SK-N-SH (cell line): ENCODE results near the gene PRR19. TPM values are rescaled to one million over a fixed set of nuclear protein-coding genes. Genes with fewer than 3 reads are reported as not detected.

Experiments used
- CTCF ChIA-PET: fragments of 300-600, 350-600 bp; formaldehyde crosslinking; extraction: SDS; loops from one replicate; lab custom pipeline; 2021; lab: Yijun Ruan, JAX
- POLR2A ChIA-PET: fragments of 350-600 bp; sonication (Branson Sonifier 250); formaldehyde crosslinking; extraction: SDS; loops from one replicate; lab custom pipeline; 2020; ENCODE audit warnings: antibody characterized with exemption, inconsistent platforms; lab: Yijun Ruan, JAX
- DNase-seq: peaks from one replicate; pipeline ENCODE4 v3.0.0; 2012
- H2AFZ ChIP-seq: fragments of 200-600 bp; sonication (generic); 2 replicates; pipeline ENCODE4 v1.8.1; 2016; ENCODE audit warnings: antibody characterized with exemption, mild to moderate bottlenecking, low read depth
- H3F3A ChIP-seq: fragments of 200-600 bp; sonication (generic); replicated peaks from 2 replicates; pipeline ENCODE3; 2016; ENCODE audit warnings: antibody characterized with exemption, mild to moderate bottlenecking; ENCODE audit not compliant: insufficient read depth
- H3K27ac ChIP-seq, 2 experiments: fragments of 200-500 bp in 1 of 2; fragments of 200-600 bp in 1 of 2; sonication (Bioruptor generic) in 1 of 2; sonication (generic), shearing (Covaris generic) in 1 of 2; 2 replicates each; pipeline versions ENCODE4 v1.5.1 to v1.6.1; 2014 to 2016; ENCODE audit warnings: low read depth in 2 of 2, inconsistent platforms in 1 of 2, low read length in 1 of 2, mild to moderate bottlenecking in 1 of 2, mixed read lengths in 1 of 2
- H3K27me3 ChIP-seq: fragments of 200-600 bp; sonication (generic), shearing (Covaris generic); 2 replicates; pipeline ENCODE4 v1.6.1; 2016; ENCODE audit warnings: mixed run types; ENCODE audit not compliant: insufficient read depth
- H3K36me3 ChIP-seq, 2 experiments: fragments of 200-500 bp in 1 of 2; fragments of 200-600 bp in 1 of 2; sonication (Bioruptor generic) in 1 of 2; sonication (generic) in 1 of 2; replicated peaks in 1 of 2; 2 replicates each; pipeline versions ENCODE3 to v1.5.1; 2014 to 2016; ENCODE audit warnings: low read length in 1 of 2, mild to moderate bottlenecking in 1 of 2; ENCODE audit not compliant: insufficient read depth in 2 of 2, control insufficient read depth in 1 of 2
- H3K4me1 ChIP-seq, 2 experiments: fragments of 200-500 bp in 1 of 2; fragments of 200-600 bp in 1 of 2; sonication (Bioruptor generic) in 1 of 2; sonication (generic), shearing (Covaris generic) in 1 of 2; 2 replicates each; pipeline versions ENCODE4 v1.5.1 to v1.6.1; 2014 to 2016; ENCODE audit warnings: low read depth in 1 of 2, low read length in 1 of 2, mixed run types in 1 of 2; ENCODE audit not compliant: insufficient read depth in 2 of 2, control insufficient read depth in 1 of 2
- H3K4me2 ChIP-seq: fragments of 200-600 bp; sonication (generic), shearing (Covaris generic); 2 replicates; pipeline ENCODE4 v1.6.1; 2017; ENCODE audit warnings: mixed run types
- H3K4me3 ChIP-seq, 2 experiments: fragments of 200-500 bp in 1 of 2; fragments of 200-600 bp in 1 of 2; sonication (Bioruptor generic) in 1 of 2; sonication (generic), shearing (Covaris generic) in 1 of 2; 2 replicates each; pipeline versions ENCODE4 v1.5.1 to v1.8.1; 2014 to 2016; ENCODE audit warnings: low read depth in 2 of 2, inconsistent platforms in 1 of 2, low read length in 1 of 2, mild to moderate bottlenecking in 1 of 2, mixed read lengths in 1 of 2, moderate library complexity in 1 of 2
- H3K79me2 ChIP-seq: fragments of 200-600 bp; sonication (generic); 2 replicates; pipeline ENCODE4 v1.8.1; 2017; ENCODE audit warnings: mild to moderate bottlenecking; ENCODE audit not compliant: insufficient read depth
- H3K9ac ChIP-seq: fragments of 200-600 bp; sonication (generic); 2 replicates; pipeline ENCODE4 v1.6.1; 2017; ENCODE audit warnings: mixed run types
- H3K9me2 ChIP-seq: fragments of 200-600 bp; sonication (generic); 2 replicates; pipeline ENCODE4 v1.6.1; 2017; ENCODE audit warnings: mixed run types
- H3K9me3 ChIP-seq: fragments of 200-600 bp; sonication (generic); 2 replicates; pipeline ENCODE4 v1.6.1; 2017; ENCODE audit warnings: mixed run types, mild to moderate bottlenecking, moderate library complexity
- H4K20me1 ChIP-seq: fragments of 200-600 bp; sonication (generic); 2 replicates; pipeline ENCODE4 v1.6.1; 2017; ENCODE audit warnings: mild to moderate bottlenecking, mixed run types; ENCODE audit not compliant: insufficient read depth
- ELF1 ChIP-seq: IDR thresholded peaks from 2 replicates; pipeline ENCODE4 v1.4.0; 2012
- EP300 ChIP-seq, 2 experiments: IDR thresholded peaks; 2 replicates each; pipeline versions ENCODE4 v1.4.0 to v1.6.1; 2012; ENCODE audit warnings: borderline replicate concordance in 1 of 2, low read depth in 1 of 2, low read length in 1 of 2
- FOSL2 ChIP-seq: IDR thresholded peaks from 2 replicates; pipeline ENCODE4 v1.4.0; 2012; ENCODE audit warnings: low read depth, mild to moderate bottlenecking, moderate library complexity, borderline replicate concordance
- FOXJ3 ChIP-seq: sonication (generic); formaldehyde crosslinking; IDR thresholded peaks from 2 replicates; pipeline ENCODE4 v1.5.1; 2020; ENCODE audit warnings: mild to moderate bottlenecking, missing genetic modification reagents
- GATA2 ChIP-seq: sonication (generic); formaldehyde crosslinking; IDR thresholded peaks from 2 replicates; pipeline ENCODE4 v1.5.0; 2020; ENCODE audit warnings: mild to moderate bottlenecking, missing genetic modification reagents
- JUND ChIP-seq: IDR thresholded peaks from 2 replicates; pipeline ENCODE4 v1.4.0; 2012
- NFIC ChIP-seq: IDR thresholded peaks from 2 replicates; pipeline ENCODE4 v1.4.0; 2012; ENCODE audit warnings: borderline replicate concordance
- POLR2AphosphoS5 ChIP-seq: IDR thresholded peaks from 2 replicates; pipeline ENCODE4 v1.6.1; 2012; ENCODE audit warnings: low read depth, low read length
- RFX5 ChIP-seq: IDR thresholded peaks from 2 replicates; pipeline ENCODE4 v1.6.1; 2012; ENCODE audit warnings: mild to moderate bottlenecking, improper control_type of control experiment, low read length
- SIN3A ChIP-seq: IDR thresholded peaks from 2 replicates; pipeline ENCODE4 v1.6.1; 2012; ENCODE audit warnings: low read depth, mild to moderate bottlenecking, low read length, moderate library complexity, borderline replicate concordance
- SMC3 ChIP-seq: IDR thresholded peaks from 2 replicates; pipeline ENCODE4 v1.6.1; 2012; ENCODE audit warnings: low read depth, low read length, improper control_type of control experiment
- TAF1 ChIP-seq: IDR thresholded peaks from 2 replicates; pipeline ENCODE4 v1.6.1; 2012; ENCODE audit warnings: low read depth, mild to moderate bottlenecking, low read length, moderate library complexity, borderline replicate concordance
- TCF12 ChIP-seq: IDR thresholded peaks from 2 replicates; pipeline ENCODE4 v1.4.0; 2012
- TEAD4 ChIP-seq: IDR thresholded peaks from 2 replicates; pipeline ENCODE4 v1.4.0; 2012; ENCODE audit warnings: mild to moderate bottlenecking, borderline replicate concordance; ENCODE audit not compliant: insufficient read depth
- YY1 ChIP-seq: IDR thresholded peaks from 2 replicates; pipeline ENCODE4 v1.4.0; 2012; ENCODE audit warnings: low read depth, mild to moderate bottlenecking
- WGBS: methylation state at CpG from one replicate; pipeline ENCODE4 v1.1.6; 2017; ENCODE audit warnings: low lambda C conversion rate; 5-methylcytosine and 5-hydroxymethylcytosine counted together
- polyA plus RNA-seq, 3 experiments: library from polyadenylated mRNA; depleted of rRNA; stranded (reverse); fragments of >200 nt; gene quantifications; 2 replicates each; pipeline ENCODE4 v1.2.3, GENCODE V29; 2012
- TF ChIP-seq, protein P1 (sequence below): fragments of 150-350 bp; IDR thresholded peaks from 2 replicates; pipeline ENCODE4 v1.6.1; 2016; ENCODE audit warnings: mild to moderate bottlenecking, low read depth, low read length
- TF ChIP-seq, protein P2 (sequence below): fragments of 150-350 bp; IDR thresholded peaks from 2 replicates; pipeline ENCODE4 v1.6.1; 2017; ENCODE audit warnings: antibody characterized with exemption, low read length, low read depth, borderline replicate concordance
- TF ChIP-seq, protein P3 (sequence below): IDR thresholded peaks from 2 replicates; pipeline ENCODE4 v1.4.0; 2012; ENCODE audit warnings: low read depth, borderline replicate concordance
- TF ChIP-seq, protein P4 (sequence below): IDR thresholded peaks from 2 replicates; pipeline ENCODE4 v1.6.1; 2012; ENCODE audit warnings: mild to moderate bottlenecking, low read depth, low read length, moderate library complexity
- TF ChIP-seq, protein P5 (sequence below): fragments of 200-600 bp; sonication (generic); IDR thresholded peaks from 2 replicates; pipeline ENCODE4 v1.6.1; 2017; ENCODE audit warnings: antibody characterized with exemption, mild to moderate bottlenecking, moderate library complexity

The PRR19 gene
- polyA plus RNA-seq, 1 of the 3 experiments (the other 2 are of a cell fraction) = 1.3 TPM

DNA sequence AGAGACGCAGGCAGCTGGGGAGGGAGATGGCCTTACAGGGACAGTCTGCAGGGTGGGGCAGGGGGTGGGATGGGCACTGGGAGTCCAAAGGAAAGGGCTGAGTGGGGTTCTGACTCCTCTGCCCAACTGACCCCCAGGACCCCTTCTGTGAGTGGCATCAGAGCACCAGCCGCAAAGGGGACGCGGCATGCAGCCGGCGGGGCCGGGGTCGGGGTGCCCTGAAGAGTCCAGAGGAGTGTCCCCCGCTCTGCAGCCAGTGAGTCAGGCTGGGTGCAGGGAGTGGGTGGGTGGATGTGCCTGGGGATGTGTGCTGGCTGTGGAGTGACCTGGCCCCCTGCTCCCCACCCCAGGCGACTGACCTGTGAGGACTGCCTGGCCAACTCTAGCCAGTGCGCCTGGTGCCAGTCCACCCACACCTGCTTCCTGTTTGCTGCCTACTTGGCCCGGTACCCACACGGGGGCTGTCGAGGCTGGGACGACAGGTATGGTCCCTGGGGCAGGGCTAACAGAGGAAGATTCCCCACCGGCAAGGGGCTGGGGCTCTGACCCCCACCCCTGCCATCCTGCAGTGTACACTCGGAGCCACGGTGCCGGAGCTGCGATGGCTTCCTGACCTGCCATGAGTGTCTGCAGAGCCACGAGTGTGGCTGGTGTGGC, 49.3 kb downstream of the PRR19 start:
- Histone ChIP-seq H3K4me3 (no peak overlapping the region), H4K20me1 (no peaks in the 10 kb centered on the region), H3K79me2 (no peaks in the 10 kb centered on the region), H3F3A (no peaks in the 10 kb centered on the region), H3K9ac (no peak overlapping the region), H3K36me3 (peaks cover 0 to 12% of the 10 kb centered on the region in 2 experiments), H3K4me1 (no peaks in the 10 kb centered on the region), H2AFZ (no peak overlapping the region), H3K27ac (no peak overlapping the region), H3K9me2 (no peaks in the 10 kb centered on the region), H3K27me3 (no peaks in the 10 kb centered on the region), H3K9me3 (no peaks in the 10 kb centered on the region), H3K4me2 (no peak overlapping the region)
- DNase-seq = no peak
- ChIA-PET CTCF (no interaction called here), POLR2A (interaction anchor here (0.6 kb wide), 1 partner anchor 9 kb away, joined by 3 read pairs; no protein-coding TSS in a partner anchor)
- TF ChIP-seq, protein P1, sequence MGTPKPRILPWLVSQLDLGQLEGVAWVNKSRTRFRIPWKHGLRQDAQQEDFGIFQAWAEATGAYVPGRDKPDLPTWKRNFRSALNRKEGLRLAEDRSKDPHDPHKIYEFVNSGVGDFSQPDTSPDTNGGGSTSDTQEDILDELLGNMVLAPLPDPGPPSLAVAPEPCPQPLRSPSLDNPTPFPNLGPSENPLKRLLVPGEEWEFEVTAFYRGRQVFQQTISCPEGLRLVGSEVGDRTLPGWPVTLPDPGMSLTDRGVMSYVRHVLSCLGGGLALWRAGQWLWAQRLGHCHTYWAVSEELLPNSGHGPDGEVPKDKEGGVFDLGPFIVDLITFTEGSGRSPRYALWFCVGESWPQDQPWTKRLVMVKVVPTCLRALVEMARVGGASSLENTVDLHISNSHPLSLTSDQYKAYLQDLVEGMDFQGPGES = no peak
- TF ChIP-seq EP300 (IDR thresholded peaks at IDR 0.05; ENCODE audit: borderline replicate concordance in 1 of 2, low read depth in 1 of 2, low read length in 1 of 2) = no peak
- TF ChIP-seq JUND = no peak
- TF ChIP-seq SIN3A = no peak
- TF ChIP-seq ELF1 = no peak
- no peak for TF ChIP-seq SMC3
- TF ChIP-seq, protein P2, sequence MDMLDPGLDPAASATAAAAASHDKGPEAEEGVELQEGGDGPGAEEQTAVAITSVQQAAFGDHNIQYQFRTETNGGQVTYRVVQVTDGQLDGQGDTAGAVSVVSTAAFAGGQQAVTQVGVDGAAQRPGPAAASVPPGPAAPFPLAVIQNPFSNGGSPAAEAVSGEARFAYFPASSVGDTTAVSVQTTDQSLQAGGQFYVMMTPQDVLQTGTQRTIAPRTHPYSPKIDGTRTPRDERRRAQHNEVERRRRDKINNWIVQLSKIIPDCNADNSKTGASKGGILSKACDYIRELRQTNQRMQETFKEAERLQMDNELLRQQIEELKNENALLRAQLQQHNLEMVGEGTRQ = no peak
- TF ChIP-seq RFX5 = no peak
- TF ChIP-seq TAF1 = no peak
- no peak for TF ChIP-seq TCF12
- no peak for TF ChIP-seq FOSL2
- TF ChIP-seq GATA2 (CRISPR knock-in tag) = no peak
- TF ChIP-seq, protein P3, sequence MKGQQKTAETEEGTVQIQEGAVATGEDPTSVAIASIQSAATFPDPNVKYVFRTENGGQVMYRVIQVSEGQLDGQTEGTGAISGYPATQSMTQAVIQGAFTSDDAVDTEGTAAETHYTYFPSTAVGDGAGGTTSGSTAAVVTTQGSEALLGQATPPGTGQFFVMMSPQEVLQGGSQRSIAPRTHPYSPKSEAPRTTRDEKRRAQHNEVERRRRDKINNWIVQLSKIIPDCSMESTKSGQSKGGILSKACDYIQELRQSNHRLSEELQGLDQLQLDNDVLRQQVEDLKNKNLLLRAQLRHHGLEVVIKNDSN = no peak
- TF ChIP-seq, protein P4, sequence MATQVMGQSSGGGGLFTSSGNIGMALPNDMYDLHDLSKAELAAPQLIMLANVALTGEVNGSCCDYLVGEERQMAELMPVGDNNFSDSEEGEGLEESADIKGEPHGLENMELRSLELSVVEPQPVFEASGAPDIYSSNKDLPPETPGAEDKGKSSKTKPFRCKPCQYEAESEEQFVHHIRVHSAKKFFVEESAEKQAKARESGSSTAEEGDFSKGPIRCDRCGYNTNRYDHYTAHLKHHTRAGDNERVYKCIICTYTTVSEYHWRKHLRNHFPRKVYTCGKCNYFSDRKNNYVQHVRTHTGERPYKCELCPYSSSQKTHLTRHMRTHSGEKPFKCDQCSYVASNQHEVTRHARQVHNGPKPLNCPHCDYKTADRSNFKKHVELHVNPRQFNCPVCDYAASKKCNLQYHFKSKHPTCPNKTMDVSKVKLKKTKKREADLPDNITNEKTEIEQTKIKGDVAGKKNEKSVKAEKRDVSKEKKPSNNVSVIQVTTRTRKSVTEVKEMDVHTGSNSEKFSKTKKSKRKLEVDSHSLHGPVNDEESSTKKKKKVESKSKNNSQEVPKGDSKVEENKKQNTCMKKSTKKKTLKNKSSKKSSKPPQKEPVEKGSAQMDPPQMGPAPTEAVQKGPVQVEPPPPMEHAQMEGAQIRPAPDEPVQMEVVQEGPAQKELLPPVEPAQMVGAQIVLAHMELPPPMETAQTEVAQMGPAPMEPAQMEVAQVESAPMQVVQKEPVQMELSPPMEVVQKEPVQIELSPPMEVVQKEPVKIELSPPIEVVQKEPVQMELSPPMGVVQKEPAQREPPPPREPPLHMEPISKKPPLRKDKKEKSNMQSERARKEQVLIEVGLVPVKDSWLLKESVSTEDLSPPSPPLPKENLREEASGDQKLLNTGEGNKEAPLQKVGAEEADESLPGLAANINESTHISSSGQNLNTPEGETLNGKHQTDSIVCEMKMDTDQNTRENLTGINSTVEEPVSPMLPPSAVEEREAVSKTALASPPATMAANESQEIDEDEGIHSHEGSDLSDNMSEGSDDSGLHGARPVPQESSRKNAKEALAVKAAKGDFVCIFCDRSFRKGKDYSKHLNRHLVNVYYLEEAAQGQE = no peak
- TF ChIP-seq NFIC = no peak
- no peak for TF ChIP-seq POLR2AphosphoS5
- TF ChIP-seq TEAD4 = no peak
- TF ChIP-seq, protein P5, sequence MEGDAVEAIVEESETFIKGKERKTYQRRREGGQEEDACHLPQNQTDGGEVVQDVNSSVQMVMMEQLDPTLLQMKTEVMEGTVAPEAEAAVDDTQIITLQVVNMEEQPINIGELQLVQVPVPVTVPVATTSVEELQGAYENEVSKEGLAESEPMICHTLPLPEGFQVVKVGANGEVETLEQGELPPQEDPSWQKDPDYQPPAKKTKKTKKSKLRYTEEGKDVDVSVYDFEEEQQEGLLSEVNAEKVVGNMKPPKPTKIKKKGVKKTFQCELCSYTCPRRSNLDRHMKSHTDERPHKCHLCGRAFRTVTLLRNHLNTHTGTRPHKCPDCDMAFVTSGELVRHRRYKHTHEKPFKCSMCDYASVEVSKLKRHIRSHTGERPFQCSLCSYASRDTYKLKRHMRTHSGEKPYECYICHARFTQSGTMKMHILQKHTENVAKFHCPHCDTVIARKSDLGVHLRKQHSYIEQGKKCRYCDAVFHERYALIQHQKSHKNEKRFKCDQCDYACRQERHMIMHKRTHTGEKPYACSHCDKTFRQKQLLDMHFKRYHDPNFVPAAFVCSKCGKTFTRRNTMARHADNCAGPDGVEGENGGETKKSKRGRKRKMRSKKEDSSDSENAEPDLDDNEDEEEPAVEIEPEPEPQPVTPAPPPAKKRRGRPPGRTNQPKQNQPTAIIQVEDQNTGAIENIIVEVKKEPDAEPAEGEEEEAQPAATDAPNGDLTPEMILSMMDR = no peak
- no peak for TF ChIP-seq FOXJ3 (CRISPR knock-in tag)
- TF ChIP-seq YY1 = no peak
- 100% methylated on average over 7 of the region's 21 CpGs for WGBS
